ENCODE results near the gene ICAM5. TPM values are rescaled to one million over a fixed set of nuclear protein-coding genes. Genes with fewer than 3 reads are reported as not detected.

ICAM5 gene
- total RNA-seq, 1 experiment from 2014 or later, result 1.6 TPM

DNA sequence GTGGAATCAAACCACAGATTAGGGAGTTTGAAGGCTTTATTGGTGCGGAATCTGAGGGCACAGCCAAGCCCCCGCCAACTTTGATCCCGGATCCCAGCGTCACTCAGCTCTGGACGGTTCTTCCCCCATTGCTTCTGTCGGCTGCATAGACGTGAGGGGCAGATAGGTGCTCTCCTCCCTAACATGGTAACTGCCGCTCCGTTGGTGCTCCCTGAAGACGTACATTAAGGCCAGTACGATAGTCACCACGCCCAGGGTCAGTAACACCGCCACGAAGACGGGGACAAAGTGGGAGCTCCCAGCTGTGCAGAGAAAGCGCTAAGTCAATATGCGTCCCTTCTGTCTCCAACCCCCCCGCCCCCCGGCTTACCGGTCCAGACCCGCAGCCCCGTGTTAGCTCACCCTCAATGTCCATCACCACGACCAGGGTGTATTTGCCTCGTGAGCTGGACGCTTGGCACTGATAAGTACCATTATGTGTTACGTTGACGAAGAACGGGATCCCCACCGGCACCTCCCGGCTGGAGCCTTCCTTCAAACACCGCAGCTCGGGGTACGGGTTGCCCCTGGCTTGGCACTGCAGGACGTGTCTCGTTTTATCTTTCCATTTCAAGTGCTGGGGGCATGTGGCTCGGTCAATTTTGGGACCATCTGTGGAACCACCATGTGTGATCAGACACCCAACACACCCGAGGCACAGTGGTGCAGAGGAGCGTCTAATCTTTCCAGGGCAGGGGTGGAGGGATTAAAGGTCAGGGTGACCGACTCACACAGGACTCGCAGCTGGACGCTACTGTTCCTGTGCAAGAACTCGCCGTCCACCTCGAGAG, 44.2 kb downstream of the ICAM5 start:
- no peak overlapping the region for H2BK15ac ChIP-seq (ENCODE audit: low read depth, low read length)
- no peak overlapping the region for H2AK5ac ChIP-seq (ENCODE audit: insufficient read length, low read length)
- no peak overlapping the region for H3K4ac ChIP-seq (ENCODE audit: low read depth, low read length)
- no peak overlapping the region for H3T11ph ChIP-seq (ENCODE audit: low read length)
- H3K79me1 ChIP-seq (ENCODE audit: insufficient read depth, low read depth, low read length, poor library complexity, severe bottlenecking), result peaks cover 4% of the 10 kb centered on the region
- peaks cover 8% of the 10 kb centered on the region; the same call in 1 of the 2 replicates for H3K79me2 ChIP-seq (ENCODE audit: insufficient read depth, low read length)
- no peak for DNase-seq
- no peak overlapping the region for H4K91ac ChIP-seq (ENCODE audit: insufficient read length, low read depth, low read length)
- H3K9ac ChIP-seq (ENCODE audit: extremely low read depth, insufficient read length, low read length), result peak overlapping the region; percentile 45
- H3K18ac ChIP-seq (ENCODE audit: insufficient read length, low read depth, low read length), result no peak overlapping the region
- Mint-ChIP-seq H3K36me3 (ENCODE audit: insufficient read depth in 1 of 3, low read depth in 3 of 3) (peaks cover 7 to 27% (median 16%) of the 10 kb centered on the region in 3 experiments; a peak in 6 of 7 replicates), H3K9me3 (no peaks in the 10 kb centered on the region; a peak in 2 of 5 replicates), H3K4me1 (peaks cover 24% of the 10 kb centered on the region in 2 experiments), H3K4me3 (peak overlapping the region; percentile 95 to 96), H3K27ac (peak overlapping the region in 2 of 3 experiments; percentile 40 to 91; a peak in 4 of 7 replicates), H3K27me3 (ENCODE audit: low read depth) (no peaks in the 10 kb centered on the region; the same call in 1 of the 2 replicates)
- H3K23me2 ChIP-seq (ENCODE audit: insufficient read length, low read depth, low read length, poor library complexity, severe bottlenecking), result peaks cover 24% of the 10 kb centered on the region
- peak overlapping the region; percentile 91 for H3K4me2 ChIP-seq (ENCODE audit: insufficient read depth, insufficient read length, low read length)
- H3K27me3 ChIP-seq (ENCODE audit: insufficient read depth, low read length), result no peaks in the 10 kb centered on the region; the same call in 1 of the 2 replicates
- no peak overlapping the region for H3K27ac ChIP-seq (ENCODE audit: insufficient read length, low read depth, low read length)
- no CpG with 5 or more reads among the region's 44 CpGs for WGBS (ENCODE audit: extremely low coverage, insufficient read length, low lambda C conversion rate)
- no peak overlapping the region for H4K8ac ChIP-seq (replicated peaks; ENCODE audit: insufficient read length, low read depth, low read length)
- no peak overlapping the region for H2BK20ac ChIP-seq (ENCODE audit: low read depth, low read length, poor library complexity, severe bottlenecking)
- TF ChIP-seq, protein P1, sequence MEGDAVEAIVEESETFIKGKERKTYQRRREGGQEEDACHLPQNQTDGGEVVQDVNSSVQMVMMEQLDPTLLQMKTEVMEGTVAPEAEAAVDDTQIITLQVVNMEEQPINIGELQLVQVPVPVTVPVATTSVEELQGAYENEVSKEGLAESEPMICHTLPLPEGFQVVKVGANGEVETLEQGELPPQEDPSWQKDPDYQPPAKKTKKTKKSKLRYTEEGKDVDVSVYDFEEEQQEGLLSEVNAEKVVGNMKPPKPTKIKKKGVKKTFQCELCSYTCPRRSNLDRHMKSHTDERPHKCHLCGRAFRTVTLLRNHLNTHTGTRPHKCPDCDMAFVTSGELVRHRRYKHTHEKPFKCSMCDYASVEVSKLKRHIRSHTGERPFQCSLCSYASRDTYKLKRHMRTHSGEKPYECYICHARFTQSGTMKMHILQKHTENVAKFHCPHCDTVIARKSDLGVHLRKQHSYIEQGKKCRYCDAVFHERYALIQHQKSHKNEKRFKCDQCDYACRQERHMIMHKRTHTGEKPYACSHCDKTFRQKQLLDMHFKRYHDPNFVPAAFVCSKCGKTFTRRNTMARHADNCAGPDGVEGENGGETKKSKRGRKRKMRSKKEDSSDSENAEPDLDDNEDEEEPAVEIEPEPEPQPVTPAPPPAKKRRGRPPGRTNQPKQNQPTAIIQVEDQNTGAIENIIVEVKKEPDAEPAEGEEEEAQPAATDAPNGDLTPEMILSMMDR (conservative IDR thresholded peaks at IDR 0.05), result no peak
- no peaks in the 10 kb centered on the region for H4K20me1 ChIP-seq (ENCODE audit: control insufficient read depth, insufficient read depth, insufficient read length)
- no peak overlapping the region for H2BK5ac ChIP-seq (ENCODE audit: insufficient read length, low read length)
- H3K4me1 ChIP-seq (ENCODE audit: insufficient read depth, low read length), result peaks cover 3% of the 10 kb centered on the region; the same call in 1 of the 2 replicates
- no peak overlapping the region for H3K23ac ChIP-seq (ENCODE audit: insufficient read length, low read depth, low read length)
- no peak overlapping the region for H3K56ac ChIP-seq (ENCODE audit: insufficient read length, low read depth, low read length)
- H3K9me3 ChIP-seq (ENCODE audit: control insufficient read depth, low read depth, low read length), result no peaks in the 10 kb centered on the region
- no peak overlapping the region for H3K14ac ChIP-seq (ENCODE audit: insufficient read depth, low read length)
- H2BK120ac ChIP-seq (ENCODE audit: low read depth, low read length, poor library complexity, severe bottlenecking), result no peak overlapping the region
- H4K5ac ChIP-seq (ENCODE audit: insufficient read length, low read depth, low read length), result no peak overlapping the region
- H2BK12ac ChIP-seq (ENCODE audit: insufficient read length, low read depth, low read length), result no peak overlapping the region
- H2AFZ ChIP-seq (ENCODE audit: low read length), result no peak overlapping the region
